Panc1 (cell line): ENCODE results near the gene PAK4. TPM values are rescaled to one million over a fixed set of nuclear protein-coding genes. Genes with fewer than 3 reads are reported as not detected.

Experiments
- ATAC-seq: fragments of 200-7000 bp; cut with Tn5 transposase; 2 replicates; pipeline ENCODE4 v1.9.1; 2020; ENCODE audit warnings: mild to moderate bottlenecking, moderate library complexity
- BruUV-seq: library from RNA; stranded (reverse); fragments of 400-500 nt; replicated peaks from 2 replicates; lab custom pipeline; 2021; lab: Mats Ljungman, UMichigan
- CTCF ChIA-PET: fragments of 300-600 bp; sonication (Branson Sonifier 250); formaldehyde crosslinking; loops from one replicate; lab custom pipeline; 2022; ENCODE audit warnings: antibody characterized with exemption; lab: Charles Lee
- POLR2A ChIA-PET: fragments of 300-600 bp; sonication (Branson Sonifier 250); formaldehyde crosslinking; loops from one replicate; lab custom pipeline; 2022; ENCODE audit warnings: antibody characterized with exemption; lab: Charles Lee
- DNase-seq: peaks from one replicate; pipeline ENCODE4 v3.0.0-alpha.2; 2010; ENCODE audit warnings: low read depth, low spot score
- H3K27ac ChIP-seq: 2 replicates; pipeline ENCODE4 v1.5.1; 2011; ENCODE audit warnings: mild to moderate bottlenecking, low read length, inconsistent platforms
- H3K27me3 ChIP-seq: fragments of 200-500 bp; sonication (Bioruptor generic); 2 replicates; pipeline ENCODE4 v1.6.0; 2014; ENCODE audit warnings: low read length, inconsistent platforms; ENCODE audit not compliant: control insufficient read depth, insufficient read depth
- H3K36me3 ChIP-seq: fragments of 200-500 bp; sonication (Bioruptor generic); 2 replicates; pipeline ENCODE4 v1.5.1; 2014; ENCODE audit warnings: inconsistent platforms, mild to moderate bottlenecking, low read length, moderate library complexity; ENCODE audit not compliant: control insufficient read depth, insufficient read depth
- H3K4me1 ChIP-seq: 2 replicates; pipeline ENCODE4 v1.5.1; 2011; ENCODE audit warnings: inconsistent platforms, mild to moderate bottlenecking, low read length, moderate library complexity; ENCODE audit not compliant: control insufficient read depth, insufficient read depth
- H3K4me3 ChIP-seq, 2 experiments: 2 replicates each; pipeline ENCODE4 v1.5.1; 2011 to 2012; ENCODE audit warnings: low read depth in 2 of 2, low read length in 2 of 2, mild to moderate bottlenecking in 2 of 2, inconsistent platforms in 1 of 2, moderate library complexity in 1 of 2
- H3K9me3 ChIP-seq: fragments of 200-500 bp; sonication (Bioruptor generic); 2 replicates; pipeline ENCODE4 v1.5.1; 2014; ENCODE audit warnings: low read depth, mild to moderate bottlenecking, inconsistent platforms, low read length, moderate library complexity; ENCODE audit not compliant: control insufficient read depth, insufficient read depth
- POLR2AphosphoS5 ChIP-seq: IDR thresholded peaks from 2 replicates; pipeline ENCODE4 v1.6.1; 2012; ENCODE audit warnings: mild to moderate bottlenecking, low read depth, low read length, moderate library complexity
- SIN3A ChIP-seq: IDR thresholded peaks from 2 replicates; pipeline ENCODE4 v1.6.1; 2012; ENCODE audit warnings: low read depth, mild to moderate bottlenecking, low read length, moderate library complexity, borderline replicate concordance; ENCODE audit not compliant: insufficient read depth
- TCF7L2 ChIP-seq: IDR thresholded peaks from 2 replicates; pipeline ENCODE4 v1.6.1; 2011; ENCODE audit warnings: mild to moderate bottlenecking, low read depth, low read length, inconsistent platforms
- in situ Hi-C: cut with HindIII; loops from 2 replicates; pipeline ENCODE4 v1.10.0; 2016; ENCODE audit warnings: low sequenced_read_pairs, low pct_unique_long_range_greater_than_20kb
- intact Hi-C: fragments of 100-400 bp; cut with micrococcal nuclease; formaldehyde crosslinking; loops from one replicate; pipeline ENCODE4 v1.10.0; 2022; ENCODE audit not compliant: unreplicated experiment
- total RNA-seq: library from RNA; stranded (reverse); gene quantifications from one replicate; pipeline ENCODE4 v1.2.1, GENCODE V29; 2021; ENCODE audit not compliant: unreplicated experiment
- TF ChIP-seq, protein P1 (sequence below): fragments of 450-650 bp; IDR thresholded peaks from 2 replicates; pipeline ENCODE4 v1.5.1; 2017; ENCODE audit warnings: mild to moderate bottlenecking
- TF ChIP-seq, protein P2 (sequence below), 2 experiments: IDR thresholded peaks; 2 replicates each; pipeline ENCODE4 v1.6.1; 2011 to 2012; ENCODE audit warnings: low read depth in 2 of 2, control low read depth in 1 of 2, low read length in 1 of 2, mild to moderate bottlenecking in 1 of 2, moderate library complexity in 1 of 2; ENCODE audit not compliant: insufficient read depth in 1 of 2

Gene PAK4
- total RNA-seq, 1 experiment from 2014 or later, result 311 TPM

DNA sequence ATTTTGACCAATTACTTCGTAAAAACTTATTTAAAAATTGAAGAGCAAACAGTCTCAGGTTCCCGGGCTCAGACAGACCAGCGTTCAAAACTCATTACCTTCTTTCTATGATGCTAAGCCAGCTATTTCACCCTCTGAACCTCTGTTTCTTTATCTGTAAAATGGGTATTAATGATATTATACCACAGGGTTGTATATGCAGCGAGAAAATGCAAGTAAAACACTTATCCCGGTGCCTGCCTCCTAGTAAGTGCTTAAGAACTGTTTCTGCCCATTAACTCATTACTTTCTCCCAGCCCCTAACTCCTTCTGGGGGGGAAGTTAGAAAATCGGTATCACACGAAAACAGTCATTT, 410 bp upstream of the PAK4 start:
- ChIA-PET POLR2A (no interaction called here), CTCF (interaction anchor here (0.6 kb wide), 1 partner anchor 10 kb away, joined by 3 read pairs; no protein-coding TSS in a partner anchor)
- in situ Hi-C loops, result no loop called here
- BruUV-seq, result no TSS peak
- no peak for DNase-seq
- Histone ChIP-seq H3K9me3 (no peaks in the 10 kb centered on the region), H3K27ac (peak overlapping the region; percentile 89), H3K36me3 (no peaks in the 10 kb centered on the region), H3K4me1 (peaks cover 40% of the 10 kb centered on the region), H3K4me3 (peak overlapping the region; percentile 63 to 90), H3K27me3 (no peaks in the 10 kb centered on the region)
- TF ChIP-seq, protein P1, sequence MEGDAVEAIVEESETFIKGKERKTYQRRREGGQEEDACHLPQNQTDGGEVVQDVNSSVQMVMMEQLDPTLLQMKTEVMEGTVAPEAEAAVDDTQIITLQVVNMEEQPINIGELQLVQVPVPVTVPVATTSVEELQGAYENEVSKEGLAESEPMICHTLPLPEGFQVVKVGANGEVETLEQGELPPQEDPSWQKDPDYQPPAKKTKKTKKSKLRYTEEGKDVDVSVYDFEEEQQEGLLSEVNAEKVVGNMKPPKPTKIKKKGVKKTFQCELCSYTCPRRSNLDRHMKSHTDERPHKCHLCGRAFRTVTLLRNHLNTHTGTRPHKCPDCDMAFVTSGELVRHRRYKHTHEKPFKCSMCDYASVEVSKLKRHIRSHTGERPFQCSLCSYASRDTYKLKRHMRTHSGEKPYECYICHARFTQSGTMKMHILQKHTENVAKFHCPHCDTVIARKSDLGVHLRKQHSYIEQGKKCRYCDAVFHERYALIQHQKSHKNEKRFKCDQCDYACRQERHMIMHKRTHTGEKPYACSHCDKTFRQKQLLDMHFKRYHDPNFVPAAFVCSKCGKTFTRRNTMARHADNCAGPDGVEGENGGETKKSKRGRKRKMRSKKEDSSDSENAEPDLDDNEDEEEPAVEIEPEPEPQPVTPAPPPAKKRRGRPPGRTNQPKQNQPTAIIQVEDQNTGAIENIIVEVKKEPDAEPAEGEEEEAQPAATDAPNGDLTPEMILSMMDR, result no peak
- no peak for TF ChIP-seq SIN3A
- no peak for TF ChIP-seq TCF7L2
- TF ChIP-seq, protein P2, sequence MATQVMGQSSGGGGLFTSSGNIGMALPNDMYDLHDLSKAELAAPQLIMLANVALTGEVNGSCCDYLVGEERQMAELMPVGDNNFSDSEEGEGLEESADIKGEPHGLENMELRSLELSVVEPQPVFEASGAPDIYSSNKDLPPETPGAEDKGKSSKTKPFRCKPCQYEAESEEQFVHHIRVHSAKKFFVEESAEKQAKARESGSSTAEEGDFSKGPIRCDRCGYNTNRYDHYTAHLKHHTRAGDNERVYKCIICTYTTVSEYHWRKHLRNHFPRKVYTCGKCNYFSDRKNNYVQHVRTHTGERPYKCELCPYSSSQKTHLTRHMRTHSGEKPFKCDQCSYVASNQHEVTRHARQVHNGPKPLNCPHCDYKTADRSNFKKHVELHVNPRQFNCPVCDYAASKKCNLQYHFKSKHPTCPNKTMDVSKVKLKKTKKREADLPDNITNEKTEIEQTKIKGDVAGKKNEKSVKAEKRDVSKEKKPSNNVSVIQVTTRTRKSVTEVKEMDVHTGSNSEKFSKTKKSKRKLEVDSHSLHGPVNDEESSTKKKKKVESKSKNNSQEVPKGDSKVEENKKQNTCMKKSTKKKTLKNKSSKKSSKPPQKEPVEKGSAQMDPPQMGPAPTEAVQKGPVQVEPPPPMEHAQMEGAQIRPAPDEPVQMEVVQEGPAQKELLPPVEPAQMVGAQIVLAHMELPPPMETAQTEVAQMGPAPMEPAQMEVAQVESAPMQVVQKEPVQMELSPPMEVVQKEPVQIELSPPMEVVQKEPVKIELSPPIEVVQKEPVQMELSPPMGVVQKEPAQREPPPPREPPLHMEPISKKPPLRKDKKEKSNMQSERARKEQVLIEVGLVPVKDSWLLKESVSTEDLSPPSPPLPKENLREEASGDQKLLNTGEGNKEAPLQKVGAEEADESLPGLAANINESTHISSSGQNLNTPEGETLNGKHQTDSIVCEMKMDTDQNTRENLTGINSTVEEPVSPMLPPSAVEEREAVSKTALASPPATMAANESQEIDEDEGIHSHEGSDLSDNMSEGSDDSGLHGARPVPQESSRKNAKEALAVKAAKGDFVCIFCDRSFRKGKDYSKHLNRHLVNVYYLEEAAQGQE (IDR thresholded peaks at IDR 0.05; ENCODE audit: insufficient read depth in 1 of 2, low read depth in 2 of 2, low read length in 1 of 2), result no peak
- TF ChIP-seq POLR2AphosphoS5, result no peak
- intact Hi-C loops, result no loop called here
- no peak for ATAC-seq

DNA sequence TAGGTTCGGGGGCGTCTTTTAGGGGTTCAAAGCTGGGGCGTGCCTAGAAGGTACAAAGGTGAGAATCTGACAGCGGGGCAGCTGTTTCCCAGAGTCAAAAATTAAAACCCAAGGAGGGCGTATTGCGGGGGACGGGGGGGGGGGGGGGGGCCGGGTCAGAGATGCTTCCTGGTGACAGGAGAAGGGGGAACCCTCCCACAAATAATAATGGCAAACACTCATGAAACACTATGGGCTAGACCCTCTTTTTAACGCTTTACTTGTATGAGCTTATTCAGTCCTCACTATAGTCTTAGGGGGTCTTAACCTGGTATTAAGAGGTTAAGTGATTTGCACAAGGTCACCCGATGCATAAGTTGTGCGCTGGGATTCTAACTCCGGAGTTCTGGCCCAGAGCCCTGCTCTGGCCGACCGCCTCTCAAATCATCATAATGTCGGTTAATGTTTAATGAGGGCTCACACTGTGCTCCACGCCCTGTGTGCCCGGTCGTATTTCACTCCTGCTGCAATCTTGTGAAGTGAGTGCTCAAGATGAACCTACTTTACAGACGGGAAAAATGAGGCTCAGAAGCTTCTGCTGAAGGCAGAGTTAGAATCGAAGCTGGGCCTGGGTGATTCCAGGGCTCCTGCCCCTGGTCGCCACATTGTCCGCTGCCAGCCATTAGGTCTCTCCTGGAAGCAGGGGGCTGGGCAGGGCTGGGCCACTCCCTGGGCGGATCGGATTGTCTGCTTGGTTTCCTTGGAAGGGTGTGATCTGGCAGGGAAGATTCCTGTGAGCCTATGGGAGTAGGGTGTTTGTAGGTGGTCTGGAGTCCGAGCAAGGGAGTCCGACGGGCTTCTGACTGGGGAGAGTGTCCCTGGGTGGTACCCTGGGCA, 964 bp downstream of the PAK4 start:
- no peaks in the 10 kb centered on the region for H3K36me3 ChIP-seq
- TF ChIP-seq TCF7L2 (no peak), POLR2AphosphoS5 (peak; percentile 71; the same call in 1 of the 2 replicates)
- no peak for DNase-seq
- POLR2A ChIA-PET, result interaction anchor here (0.5 to 0.7 kb wide), 5 partner anchors 13 to 216 kb away, joined by 3 to 10 read pairs (median 6); partner anchors contain the start of gene FBXO27
- ATAC-seq, result peak; percentile 57
- CTCF ChIA-PET, result interaction anchor here (0.6 to 0.8 kb wide), 3 partner anchors 10 to 13 kb away, joined by 3 to 13 read pairs (median 5); no protein-coding TSS in a partner anchor
- BruUV-seq, result TSS peak; percentile 76
- in situ Hi-C loops, result no loop called here
- H3K27me3 ChIP-seq, result no peaks in the 10 kb centered on the region
- H3K9me3 ChIP-seq, result no peaks in the 10 kb centered on the region
- H3K4me3 ChIP-seq, result peak overlapping the region; percentile 63 to 90
- H3K4me1 ChIP-seq, result peaks cover 54% of the 10 kb centered on the region
- peak overlapping the region; percentile 89 for H3K27ac ChIP-seq
- intact Hi-C loops, result no loop called here
